Uterus (tissue), 4 donors: ENCODE measurements around the gene PDZD8. TPM values are rescaled to one million over a fixed set of nuclear protein-coding genes. Genes with fewer than 3 reads are reported as not detected.
A peak's percentile ranks its signal among the peaks of the same experiment; 100 is the strongest.

Source experiments
- DNase-seq, 2 donors: peaks; one replicate each; pipeline ENCODE4 v3.0.0-alpha.2; 2019 to 2020
- H3K27ac ChIP-seq, 2 donors: fragments of 200-600 bp; sonication (generic); 1 replicate in 1 of 2; 2 replicates in 1 of 2; pipeline ENCODE4 v1.5.1; 2016 to 2018
- H3K27me3 ChIP-seq, 2 donors: fragments of 200-600 bp; sonication (generic); one replicate each; pipeline ENCODE4 v1.5.1; 2018 to 2019; ENCODE audit warnings: control low read depth in 1 of 2
- H3K36me3 ChIP-seq, 2 donors: fragments of 200-600 bp; sonication (generic); one replicate each; pipeline ENCODE4 v1.5.1; 2019; ENCODE audit warnings: control low read depth in 1 of 2
- H3K4me1 ChIP-seq, 2 donors: fragments of 200-600 bp; sonication (generic); one replicate each; pipeline ENCODE4 v1.5.1; 2018 to 2019; ENCODE audit warnings: control low read depth in 1 of 2
- H3K4me3 ChIP-seq, 2 donors: fragments of 200-600 bp; sonication (generic); 1 replicate in 1 of 2; 2 replicates in 1 of 2; pipeline ENCODE4 v1.5.1; 2018 to 2019; ENCODE audit warnings: mild to moderate bottlenecking in 1 of 2
- H3K9me3 ChIP-seq, 2 donors: fragments of 200-600 bp; sonication (generic); one replicate each; pipeline ENCODE4 v1.5.1; 2019; ENCODE audit warnings: control low read depth in 1 of 2
- POLR2A ChIP-seq, 2 donors: fragments of 450-650 bp; IDR thresholded peaks; one replicate each; pipeline ENCODE4 v1.6.1; 2016; ENCODE audit warnings: antibody characterized with exemption in 2 of 2, mild to moderate bottlenecking in 1 of 2, moderate library complexity in 1 of 2
- intact Hi-C: fragments of 100-400 bp; cut with DNase I; formaldehyde crosslinking; loops from one replicate; pipeline ENCODE4 v1.15.1; 2023; ENCODE audit warnings: low total_unique reads
- total RNA-seq, 4 donors: library from RNA; depleted of rRNA in 3 of 4; stranded (reverse); fragments of >200 nt in 3 of 4; gene quantifications; one replicate each; pipeline versions ENCODE4 v1.1.0 to v1.2.4, GENCODE V29; 2014 to 2023
- TF ChIP-seq, protein P1 (sequence below), 4 experiments: fragments of 200-600 bp in 2 of 4; fragments of 450-650 bp in 2 of 4; sonication (generic) in 2 of 4; IDR thresholded peaks; one replicate each; pipeline ENCODE4 v1.5.1; 2016 to 2019; ENCODE audit warnings: antibody characterized with exemption in 4 of 4, mild to moderate bottlenecking in 2 of 4, moderate library complexity in 1 of 4
- donor health status: DM: yes; HTN: yes; CAD: no.

PDZD8 gene, protein sequence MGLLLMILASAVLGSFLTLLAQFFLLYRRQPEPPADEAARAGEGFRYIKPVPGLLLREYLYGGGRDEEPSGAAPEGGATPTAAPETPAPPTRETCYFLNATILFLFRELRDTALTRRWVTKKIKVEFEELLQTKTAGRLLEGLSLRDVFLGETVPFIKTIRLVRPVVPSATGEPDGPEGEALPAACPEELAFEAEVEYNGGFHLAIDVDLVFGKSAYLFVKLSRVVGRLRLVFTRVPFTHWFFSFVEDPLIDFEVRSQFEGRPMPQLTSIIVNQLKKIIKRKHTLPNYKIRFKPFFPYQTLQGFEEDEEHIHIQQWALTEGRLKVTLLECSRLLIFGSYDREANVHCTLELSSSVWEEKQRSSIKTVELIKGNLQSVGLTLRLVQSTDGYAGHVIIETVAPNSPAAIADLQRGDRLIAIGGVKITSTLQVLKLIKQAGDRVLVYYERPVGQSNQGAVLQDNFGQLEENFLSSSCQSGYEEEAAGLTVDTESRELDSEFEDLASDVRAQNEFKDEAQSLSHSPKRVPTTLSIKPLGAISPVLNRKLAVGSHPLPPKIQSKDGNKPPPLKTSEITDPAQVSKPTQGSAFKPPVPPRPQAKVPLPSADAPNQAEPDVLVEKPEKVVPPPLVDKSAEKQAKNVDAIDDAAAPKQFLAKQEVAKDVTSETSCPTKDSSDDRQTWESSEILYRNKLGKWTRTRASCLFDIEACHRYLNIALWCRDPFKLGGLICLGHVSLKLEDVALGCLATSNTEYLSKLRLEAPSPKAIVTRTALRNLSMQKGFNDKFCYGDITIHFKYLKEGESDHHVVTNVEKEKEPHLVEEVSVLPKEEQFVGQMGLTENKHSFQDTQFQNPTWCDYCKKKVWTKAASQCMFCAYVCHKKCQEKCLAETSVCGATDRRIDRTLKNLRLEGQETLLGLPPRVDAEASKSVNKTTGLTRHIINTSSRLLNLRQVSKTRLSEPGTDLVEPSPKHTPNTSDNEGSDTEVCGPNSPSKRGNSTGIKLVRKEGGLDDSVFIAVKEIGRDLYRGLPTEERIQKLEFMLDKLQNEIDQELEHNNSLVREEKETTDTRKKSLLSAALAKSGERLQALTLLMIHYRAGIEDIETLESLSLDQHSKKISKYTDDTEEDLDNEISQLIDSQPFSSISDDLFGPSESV
- 10 to 100 TPM; 13.8 to 44.1 (median 35.6) TPM for total RNA-seq

DNA sequence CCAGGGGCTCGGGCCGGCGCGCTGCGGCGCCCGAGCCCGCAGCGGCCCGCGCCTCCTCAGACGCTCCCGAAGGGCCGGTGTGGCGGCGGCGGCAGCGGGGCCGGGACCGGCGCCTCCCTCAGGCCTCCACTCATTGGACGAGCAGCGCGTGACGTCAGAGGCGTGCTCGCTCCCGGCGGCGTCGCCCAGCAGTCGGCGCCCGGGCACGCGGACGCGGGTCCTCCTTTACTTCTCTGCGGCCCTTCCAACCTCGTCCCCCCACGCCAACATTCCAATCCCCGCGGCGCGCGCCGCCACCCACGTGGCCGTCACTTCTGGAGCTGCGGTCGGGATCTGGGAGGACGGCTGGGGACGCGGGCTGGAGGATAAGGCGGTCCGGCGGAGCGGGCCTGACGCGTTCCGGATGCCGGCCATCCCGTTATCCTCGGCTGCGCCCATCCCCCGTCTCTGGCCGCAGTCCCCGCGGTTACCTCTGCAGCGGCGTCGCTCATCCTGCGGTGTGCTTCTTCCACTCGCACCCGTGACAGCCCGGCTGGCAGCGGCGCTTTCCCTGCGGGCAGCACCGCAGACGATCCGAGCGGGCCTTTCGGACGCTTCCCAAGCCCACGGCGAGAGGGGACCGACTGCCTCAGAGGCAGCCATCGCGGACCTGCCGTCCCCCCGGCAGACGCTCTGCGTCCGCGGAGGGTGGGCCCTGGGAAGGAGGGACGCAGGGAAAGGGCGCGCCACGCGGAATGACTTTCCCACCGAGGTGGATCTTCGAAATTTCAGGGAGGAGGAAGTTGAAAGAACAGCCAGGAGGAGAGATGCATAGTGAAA lies at the start of gene PDZD8:
PDZD8 (minus strand) TSS at position 81 of the 819 bp plus-strand sequence. CDS start 213 bp downstream, outside the sequence.
- DNase-seq: peak; percentile 93 to 94
- intact Hi-C loops: no loop called here
- Histone ChIP-seq H3K9me3 (no peaks in the 10 kb centered on the region), H3K36me3 (no peaks in the 10 kb centered on the region), H3K27me3 (no peaks in the 10 kb centered on the region), H3K4me3 (peak within 1 kb of the TSS; percentile 59 to 73), H3K27ac (peak within 1 kb of the TSS; percentile 94 to 96), H3K4me1 (peaks cover 0 to 6% of the 10 kb centered on the region in 2 donors)
- TF ChIP-seq, protein P1, sequence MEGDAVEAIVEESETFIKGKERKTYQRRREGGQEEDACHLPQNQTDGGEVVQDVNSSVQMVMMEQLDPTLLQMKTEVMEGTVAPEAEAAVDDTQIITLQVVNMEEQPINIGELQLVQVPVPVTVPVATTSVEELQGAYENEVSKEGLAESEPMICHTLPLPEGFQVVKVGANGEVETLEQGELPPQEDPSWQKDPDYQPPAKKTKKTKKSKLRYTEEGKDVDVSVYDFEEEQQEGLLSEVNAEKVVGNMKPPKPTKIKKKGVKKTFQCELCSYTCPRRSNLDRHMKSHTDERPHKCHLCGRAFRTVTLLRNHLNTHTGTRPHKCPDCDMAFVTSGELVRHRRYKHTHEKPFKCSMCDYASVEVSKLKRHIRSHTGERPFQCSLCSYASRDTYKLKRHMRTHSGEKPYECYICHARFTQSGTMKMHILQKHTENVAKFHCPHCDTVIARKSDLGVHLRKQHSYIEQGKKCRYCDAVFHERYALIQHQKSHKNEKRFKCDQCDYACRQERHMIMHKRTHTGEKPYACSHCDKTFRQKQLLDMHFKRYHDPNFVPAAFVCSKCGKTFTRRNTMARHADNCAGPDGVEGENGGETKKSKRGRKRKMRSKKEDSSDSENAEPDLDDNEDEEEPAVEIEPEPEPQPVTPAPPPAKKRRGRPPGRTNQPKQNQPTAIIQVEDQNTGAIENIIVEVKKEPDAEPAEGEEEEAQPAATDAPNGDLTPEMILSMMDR (IDR thresholded peaks at IDR 0.05): peak in 2 of 4 experiments; percentile 3 to 16
- peak; percentile 90 to 97 for TF ChIP-seq POLR2A (IDR thresholded peaks at IDR 0.05)

DNA sequence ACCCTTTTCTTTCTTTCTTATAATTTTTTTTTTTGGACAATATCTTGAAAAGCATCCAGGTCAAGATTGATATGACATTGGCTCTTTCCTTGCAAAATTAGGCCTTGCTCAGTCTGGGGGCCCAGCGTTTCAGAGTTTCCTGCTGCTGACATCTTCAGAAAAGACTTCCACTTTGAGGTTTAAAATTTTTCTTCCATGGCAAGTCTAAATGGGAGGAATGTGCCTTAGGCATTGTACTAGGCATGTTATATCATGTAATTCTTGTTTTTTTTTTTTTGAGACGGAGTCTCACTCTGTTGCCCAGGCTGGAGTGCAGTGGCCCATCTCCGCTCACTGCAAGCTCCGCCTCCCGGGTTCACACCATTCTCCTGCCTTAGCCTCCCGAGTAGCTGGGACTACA lies 48.9 kb upstream of the PDZD8 start:
- H3K27me3 ChIP-seq: no peaks in the 10 kb centered on the region
- H3K27ac ChIP-seq: no peak overlapping the region
- H3K4me1 ChIP-seq: no peaks in the 10 kb centered on the region
- intact Hi-C loops: no loop called here
- DNase-seq: no peak
- H3K36me3 ChIP-seq: no peaks in the 10 kb centered on the region
- no peak overlapping the region for H3K4me3 ChIP-seq
- H3K9me3 ChIP-seq: no peaks in the 10 kb centered on the region
- no peak for TF ChIP-seq POLR2A (IDR thresholded peaks at IDR 0.05)
- TF ChIP-seq, protein P1 (IDR thresholded peaks at IDR 0.05): no peak

DNA sequence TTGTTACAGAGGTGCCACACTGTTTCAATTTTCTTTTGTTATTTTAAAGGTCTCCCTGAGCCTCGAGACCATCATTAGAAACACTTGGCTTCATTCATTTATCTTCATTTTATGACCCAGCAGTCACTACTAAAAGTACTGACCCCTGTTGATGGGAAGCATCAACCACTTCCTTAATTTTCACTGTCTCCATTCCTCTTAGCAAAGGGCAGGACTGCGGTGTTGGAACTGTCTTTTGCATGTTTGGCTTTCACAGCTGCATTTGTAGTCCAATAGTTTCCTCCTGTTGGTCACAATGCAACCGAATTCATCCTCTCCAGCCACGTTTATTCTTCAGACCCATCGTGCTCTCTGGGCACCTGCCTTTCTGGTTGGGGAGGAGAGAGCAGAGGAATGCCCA lies 46.7 kb upstream of the PDZD8 start:
- H3K27ac ChIP-seq: no peak overlapping the region
- no peaks in the 10 kb centered on the region for H3K9me3 ChIP-seq
- intact Hi-C loops: no loop called here
- H3K27me3 ChIP-seq: no peaks in the 10 kb centered on the region
- no peaks in the 10 kb centered on the region for H3K4me1 ChIP-seq
- no peak for TF ChIP-seq POLR2A (IDR thresholded peaks at IDR 0.05)
- TF ChIP-seq, protein P1 (IDR thresholded peaks at IDR 0.05): no peak
- no peak for DNase-seq
- no peak overlapping the region for H3K4me3 ChIP-seq
- no peaks in the 10 kb centered on the region for H3K36me3 ChIP-seq

DNA sequence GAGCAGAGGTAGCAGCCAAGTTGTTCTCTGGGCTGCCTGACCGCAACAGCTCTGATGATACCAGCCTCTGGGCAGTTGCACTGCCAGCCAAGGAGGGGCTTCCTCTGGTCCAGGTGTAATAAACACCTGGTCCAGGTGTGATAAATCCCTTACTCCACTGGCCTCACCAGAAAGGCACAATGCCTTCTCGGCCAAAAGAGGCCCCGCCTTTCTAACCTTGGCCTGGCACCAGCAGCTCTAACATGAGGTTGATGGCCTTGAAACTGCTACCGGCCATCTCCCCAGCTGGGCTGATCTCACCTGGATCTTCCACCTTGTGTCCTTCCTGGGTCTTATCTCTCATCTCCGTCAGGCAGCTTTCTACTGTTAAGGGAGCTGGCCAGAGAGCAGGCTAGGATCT lies 45.5 kb upstream of the PDZD8 start:
- Histone ChIP-seq H3K27me3 (no peaks in the 10 kb centered on the region), H3K4me1 (no peaks in the 10 kb centered on the region), H3K36me3 (no peaks in the 10 kb centered on the region), H3K4me3 (no peak overlapping the region), H3K27ac (no peak overlapping the region), H3K9me3 (no peaks in the 10 kb centered on the region)
- DNase-seq: no peak
- TF ChIP-seq, protein P1 (IDR thresholded peaks at IDR 0.05): no peak
- no peak for TF ChIP-seq POLR2A (IDR thresholded peaks at IDR 0.05)
- intact Hi-C loops: no loop called here
